ENCODE data around the gene SH3BGRL.

Gene SH3BGRL

DNA sequence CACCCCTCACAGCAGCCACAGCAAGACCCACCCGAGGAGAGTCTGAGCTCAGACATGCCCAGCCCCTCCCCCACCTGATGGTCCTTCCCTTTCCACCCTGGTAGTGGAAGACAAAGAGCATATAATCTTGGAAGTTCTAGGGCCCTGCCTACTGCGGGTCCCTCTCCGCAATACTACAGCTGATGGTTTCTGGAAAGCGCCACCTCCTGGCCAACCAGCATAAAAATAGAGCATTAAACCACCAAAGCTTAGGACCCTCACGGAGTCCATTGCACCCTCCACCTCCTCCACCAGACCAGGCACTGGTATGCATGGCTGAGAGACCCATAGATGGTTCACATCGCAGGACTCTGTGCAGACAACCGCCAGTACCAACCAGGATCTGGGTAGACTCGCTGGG is 78.2 kb downstream of the SH3BGRL start:
- DNase-seq (ENCODE audit: low read depth) = no peak
- H3K4me3 ChIP-seq (replicated peaks; ENCODE audit: low read depth, low read length) = no peak overlapping the region
- peak; percentile 9 for TF ChIP-seq CTCF (IDR thresholded peaks at IDR 0.05; ENCODE audit: low read length, missing control alignments)

- TF ChIP-seq CTCF (IDR thresholded peaks at IDR 0.05; ENCODE audit: low read length, missing control alignments) = no peak
Observed at GRCh38 chrX:81286075-81286474, 84.2 kb downstream of the SH3BGRL start.

DNA sequence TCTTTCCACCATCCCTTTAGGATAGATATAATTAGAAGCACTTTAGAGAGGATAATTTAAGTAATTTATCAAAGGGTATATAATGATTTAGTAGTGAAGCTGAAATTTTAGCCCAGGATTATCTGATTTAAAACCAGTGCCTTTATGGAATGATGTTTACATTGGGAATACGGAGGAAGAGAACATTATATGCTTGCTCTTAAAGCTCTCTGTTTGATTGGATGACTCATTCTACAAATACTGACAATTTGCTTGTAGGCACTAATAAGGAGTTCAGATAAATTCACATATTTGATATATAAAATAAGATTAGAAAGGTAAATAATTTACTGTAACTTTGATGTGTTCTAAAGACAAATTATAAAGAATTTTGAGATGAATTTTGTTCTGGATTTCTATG is 84.7 kb downstream of the SH3BGRL start:
- no peak overlapping the region for H3K4me3 ChIP-seq (replicated peaks; ENCODE audit: low read depth, low read length)
- no peak for DNase-seq (ENCODE audit: low read depth)
- TF ChIP-seq CTCF (IDR thresholded peaks at IDR 0.05; ENCODE audit: low read length, missing control alignments) = no peak

More at GRCh38 chrX:81286075-81286474, 84.2 kb downstream of the SH3BGRL start:
- no peak overlapping the region for H3K4me3 ChIP-seq (replicated peaks; ENCODE audit: low read depth, low read length)
- no peak for DNase-seq (ENCODE audit: low read depth)

DNA sequence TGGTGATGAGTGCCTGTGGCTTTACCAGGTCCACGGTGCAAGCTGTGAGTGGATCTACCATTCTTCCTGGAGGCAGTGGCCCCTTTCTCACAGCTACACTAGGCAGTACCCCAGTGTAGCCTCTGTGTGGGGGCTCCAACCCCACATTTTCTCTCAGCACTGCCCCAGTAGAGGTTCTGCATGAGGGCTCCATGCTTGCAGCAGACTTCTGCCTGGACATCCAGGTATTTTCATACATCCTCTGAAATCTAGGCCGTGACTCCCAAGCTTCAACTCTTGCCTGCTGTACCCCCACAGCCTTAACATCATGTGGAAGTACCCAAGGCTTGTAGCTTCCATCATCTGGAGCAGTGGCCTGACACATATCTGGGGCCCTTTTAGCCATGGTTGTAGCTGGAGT is 90.1 kb downstream of the SH3BGRL start:
- no peak overlapping the region for H3K4me3 ChIP-seq (replicated peaks; ENCODE audit: low read depth, low read length)
- DNase-seq (ENCODE audit: low read depth) = no peak
- no peak for TF ChIP-seq CTCF (IDR thresholded peaks at IDR 0.05; ENCODE audit: low read length, missing control alignments)

DNA sequence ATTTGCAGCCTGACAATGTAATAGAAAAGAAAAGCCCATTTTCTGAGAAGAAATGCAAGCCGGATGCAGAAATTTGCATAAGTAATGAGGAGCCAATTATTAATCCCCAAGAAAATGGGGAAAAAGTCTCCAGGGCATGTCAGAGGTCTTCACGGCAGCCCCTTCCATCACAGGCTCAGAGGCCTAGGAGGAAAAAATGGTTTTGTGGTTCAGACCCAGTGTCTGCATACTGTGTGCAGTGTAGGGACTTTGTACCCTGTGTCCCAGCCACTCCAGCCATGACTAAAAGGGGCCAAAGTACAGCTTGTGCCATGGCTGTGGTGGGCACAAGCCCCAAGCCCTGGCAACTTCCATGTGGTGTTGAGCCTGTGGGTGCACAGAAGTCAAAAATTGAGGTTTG is 92.2 kb downstream of the SH3BGRL start:
- no peak for TF ChIP-seq CTCF (IDR thresholded peaks at IDR 0.05; ENCODE audit: low read length, missing control alignments)
- no peak overlapping the region for H3K4me3 ChIP-seq (replicated peaks; ENCODE audit: low read depth, low read length)
- DNase-seq (ENCODE audit: low read depth) = no peak

GRCh38 chrX:81301877-81302276 is 100.0 kb downstream of the SH3BGRL start:
- peak; percentile 11 for DNase-seq (ENCODE audit: low read depth)
- H3K4me3 ChIP-seq (replicated peaks; ENCODE audit: low read depth, low read length) = no peak overlapping the region
- TF ChIP-seq CTCF (IDR thresholded peaks at IDR 0.05; ENCODE audit: low read length, missing control alignments) = no peak

- TF ChIP-seq CTCF (IDR thresholded peaks at IDR 0.05; ENCODE audit: low read length, missing control alignments) = no peak
- DNase-seq (ENCODE audit: low read depth) = no peak
- H3K4me3 ChIP-seq (replicated peaks; ENCODE audit: low read depth, low read length) = no peak overlapping the region
Observed at GRCh38 chrX:81304563-81304962, 102.7 kb downstream of the SH3BGRL start.

All from fibroblast of pulmonary artery (primary cell).